NCI-H510A (cell line): ENCODE results near the gene THOP1.

ENCODE experiments used
- DNase-seq: peaks from one replicate; lab custom pipeline; 2025; lab: John Stamatoyannopoulos, UW

THOP1 gene

GRCh38 chr19:2804156-2805004 is 19.1 kb downstream of the THOP1 start:
- DNase-seq: no peak

DNA sequence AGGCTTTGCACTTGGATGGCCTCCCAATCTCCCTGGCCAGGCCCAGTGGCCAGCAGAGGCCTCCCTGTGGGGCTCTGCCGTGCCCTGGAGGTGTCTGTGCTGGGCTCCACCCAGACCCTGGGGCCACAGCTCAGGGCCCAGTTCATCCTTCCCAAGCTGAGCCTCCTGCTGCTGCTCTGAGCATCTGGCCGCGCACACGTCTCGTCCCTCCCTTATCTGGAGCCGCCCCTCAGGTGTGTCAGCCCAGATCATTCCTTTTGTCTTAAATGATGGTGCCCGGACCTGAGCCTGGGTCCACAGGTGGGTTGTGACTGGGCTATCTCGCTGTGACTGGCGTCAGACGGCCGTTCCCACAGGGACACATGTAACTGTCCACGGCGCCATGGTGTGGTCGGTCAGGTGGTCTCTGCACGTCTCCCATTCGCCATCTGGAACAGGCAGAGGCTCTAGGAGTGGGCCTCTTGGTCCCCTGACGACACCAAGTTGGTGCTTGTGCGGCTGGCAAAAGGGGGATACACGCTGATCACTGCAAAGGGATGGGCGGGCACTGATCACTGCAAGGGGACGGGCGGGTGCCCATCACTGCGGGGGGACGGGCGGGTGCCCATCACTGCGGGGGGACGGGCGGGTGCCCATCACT is 20.1 kb downstream of the THOP1 start:
- no peak for DNase-seq

DNA sequence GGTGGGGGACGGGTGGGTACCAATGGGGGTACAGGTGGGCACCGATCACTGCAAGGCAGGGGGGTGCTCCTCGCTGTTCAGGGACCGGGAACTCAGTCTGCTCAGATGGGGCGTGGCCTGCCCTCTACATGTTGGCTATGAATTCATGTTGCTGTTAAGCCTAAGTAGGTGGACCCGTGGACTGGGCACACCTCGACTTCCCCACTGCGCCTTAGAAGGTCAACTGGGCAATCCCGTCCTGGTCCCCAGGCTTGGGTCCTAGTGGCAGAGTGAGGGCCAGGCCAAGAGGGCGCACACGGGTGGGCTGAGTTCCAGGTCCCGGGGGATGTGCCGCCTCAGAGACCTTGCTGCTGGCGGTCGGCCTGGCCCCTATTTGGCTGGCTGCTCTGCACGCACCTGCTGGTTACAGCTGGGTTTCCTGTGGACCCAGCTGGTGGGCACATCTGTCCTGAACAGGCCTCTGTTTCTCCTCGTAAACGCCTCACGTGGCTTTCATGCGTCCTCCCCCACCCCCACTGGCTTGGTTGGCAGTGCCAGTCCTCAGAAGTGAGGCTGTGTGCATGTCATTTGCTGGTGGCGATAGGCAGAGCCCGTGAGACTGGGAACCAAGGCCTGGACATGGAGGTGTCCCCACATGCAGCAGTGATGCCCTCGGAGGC is 20.8 kb downstream of the THOP1 start:
- DNase-seq: no peak

DNA sequence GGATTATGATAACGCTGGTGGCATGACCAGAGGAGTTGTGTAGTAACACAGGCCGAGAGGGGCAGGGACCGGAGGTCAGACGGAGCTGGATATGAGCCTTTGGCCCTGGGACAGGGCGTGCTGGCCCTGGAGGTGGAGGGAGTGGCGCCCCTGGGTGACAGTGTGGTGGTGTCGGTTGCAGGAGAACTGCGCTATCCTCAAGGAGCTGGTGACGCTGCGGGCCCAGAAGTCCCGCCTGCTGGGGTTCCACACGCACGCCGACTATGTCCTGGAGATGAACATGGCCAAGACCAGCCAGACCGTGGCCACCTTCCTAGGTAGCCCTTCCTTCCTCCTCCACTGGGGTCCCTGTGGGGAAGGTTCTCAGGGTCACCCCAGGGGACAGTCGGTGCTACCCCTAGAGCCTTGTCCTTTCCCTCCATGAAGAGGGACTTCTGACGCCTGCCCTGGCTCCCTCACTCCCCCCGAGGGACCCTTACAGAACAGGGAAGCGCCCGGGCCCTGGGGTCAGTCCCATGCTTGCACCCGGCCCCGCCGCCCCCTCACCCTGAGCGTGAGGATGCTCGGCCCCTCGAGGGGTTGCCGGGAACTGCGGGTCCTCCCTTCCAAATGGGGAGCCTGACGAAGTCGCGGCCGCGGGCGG is 21.6 kb downstream of the THOP1 start:
- no peak for DNase-seq

- DNase-seq: no peak
Measured at GRCh38 chr19:2807379-2808128, 22.3 kb downstream of the THOP1 start.

DNA sequence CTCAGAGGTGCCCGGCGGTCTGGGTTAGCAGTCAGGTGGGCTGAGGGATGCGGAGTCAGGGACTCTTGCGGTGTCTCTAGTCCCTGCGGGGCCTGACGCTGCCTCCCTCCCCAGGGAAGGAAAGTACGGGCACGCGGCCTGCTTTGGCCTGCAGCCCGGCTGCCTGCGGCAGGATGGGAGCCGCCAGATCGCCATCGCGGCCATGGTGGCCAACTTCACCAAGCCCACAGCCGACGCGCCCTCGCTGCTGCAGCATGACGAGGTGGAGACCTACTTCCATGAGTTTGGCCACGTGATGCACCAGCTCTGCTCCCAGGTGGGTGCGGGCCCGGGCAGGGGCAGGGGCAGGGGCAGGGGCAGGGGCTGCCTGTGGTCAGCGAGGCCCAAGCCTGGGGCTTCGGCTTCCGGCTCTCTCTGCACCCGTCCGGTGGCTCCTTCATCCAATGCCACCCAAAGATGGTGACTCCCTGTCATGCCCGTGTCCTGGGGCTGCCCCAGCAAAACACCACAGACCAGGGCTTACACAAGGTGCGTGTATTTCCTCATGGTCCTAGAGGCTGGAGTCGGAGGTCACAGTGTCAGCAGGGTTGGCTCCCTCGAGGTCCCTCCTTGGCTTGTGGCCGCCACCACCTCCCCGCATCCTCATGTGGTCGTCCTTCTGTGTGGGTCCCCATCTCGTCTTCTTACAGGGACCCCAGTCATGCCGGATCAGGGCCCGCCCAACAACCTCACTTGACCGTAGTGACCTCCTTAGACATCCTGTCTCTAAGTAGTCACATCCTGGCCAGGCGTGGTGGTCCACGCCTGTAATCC is 23.0 kb downstream of the THOP1 start:
- DNase-seq: no peak

DNA sequence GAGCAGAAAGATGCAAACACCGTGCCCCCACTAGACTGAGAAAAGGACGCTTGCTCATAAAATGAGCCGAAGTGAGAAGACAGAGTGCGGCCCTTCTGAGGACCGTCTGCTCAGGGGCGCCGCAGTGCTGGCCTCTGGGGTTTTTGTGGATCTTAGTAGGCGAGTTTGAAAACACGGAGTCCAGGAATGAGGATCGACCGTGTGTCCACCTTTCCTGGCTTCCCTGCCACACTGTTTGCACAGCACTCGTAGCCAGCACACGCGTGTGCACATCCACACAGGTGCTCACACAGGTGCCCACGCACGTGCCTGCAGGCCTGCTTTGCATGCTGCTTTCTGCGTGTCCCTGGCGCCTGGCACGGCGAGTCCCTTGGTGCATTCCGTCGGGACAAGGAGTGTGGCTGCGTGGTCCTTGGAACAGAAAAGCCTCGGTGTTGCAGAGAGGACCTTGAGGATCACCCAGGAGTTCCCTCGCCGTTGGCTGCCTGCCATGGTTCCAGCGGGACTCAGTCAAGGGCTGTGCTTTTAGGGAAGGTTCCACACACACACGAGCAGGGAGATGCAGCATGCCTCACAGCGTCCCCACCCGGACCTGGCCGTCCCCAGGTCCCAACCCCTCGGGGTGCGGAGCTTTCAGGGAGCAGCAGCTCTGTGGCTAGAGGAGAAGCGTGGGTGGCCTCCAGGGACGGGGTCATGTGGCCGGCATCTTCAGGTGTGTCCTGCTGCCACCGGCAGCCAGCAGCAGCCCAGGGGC is 24.3 kb downstream of the THOP1 start:
- DNase-seq: no peak

DNA sequence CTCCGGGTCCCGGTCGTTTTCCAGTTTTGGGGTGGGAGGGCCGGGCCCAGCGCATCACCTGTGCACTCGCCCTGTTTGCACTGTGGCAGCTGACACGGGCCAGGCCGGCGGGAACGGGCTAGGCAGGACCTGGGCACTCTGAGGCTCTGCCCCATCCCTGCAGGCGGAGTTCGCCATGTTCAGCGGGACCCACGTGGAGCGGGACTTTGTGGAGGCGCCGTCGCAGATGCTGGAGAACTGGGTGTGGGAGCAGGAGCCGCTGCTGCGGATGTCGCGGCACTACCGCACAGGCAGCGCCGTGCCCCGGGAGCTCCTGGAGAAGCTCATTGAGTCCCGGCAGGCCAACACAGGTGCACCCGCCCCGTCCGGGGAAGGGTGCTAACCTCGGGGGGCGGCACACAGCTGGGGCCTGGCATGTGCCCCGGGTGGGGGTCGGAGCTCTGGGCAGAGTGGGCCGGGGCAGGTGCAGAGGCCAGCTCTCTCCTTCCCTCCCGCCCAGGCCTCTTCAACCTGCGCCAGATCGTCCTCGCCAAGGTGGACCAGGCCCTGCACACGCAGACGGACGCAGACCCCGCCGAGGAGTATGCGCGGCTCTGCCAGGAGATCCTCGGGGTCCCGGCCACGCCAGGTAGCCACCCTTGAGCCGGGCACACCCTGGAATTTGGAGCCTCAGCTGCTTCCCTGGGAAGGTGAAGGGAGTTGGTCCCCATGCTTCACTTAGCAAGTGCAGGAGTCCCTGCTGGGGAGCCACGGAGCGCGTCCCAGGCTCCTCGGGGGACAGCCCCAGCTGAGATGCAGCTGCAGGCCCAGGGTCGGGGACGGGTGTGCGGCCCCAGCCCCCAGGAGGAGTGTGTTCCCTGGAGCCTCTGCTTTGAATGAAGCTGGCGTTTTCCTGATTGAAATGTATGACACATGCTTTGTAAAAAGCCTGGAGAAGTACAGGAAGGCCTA is 25.1 kb downstream of the THOP1 start:
- no peak for DNase-seq

- DNase-seq: no peak
Measured at GRCh38 chr19:2811221-2811722, 26.0 kb downstream of the THOP1 start.

DNA sequence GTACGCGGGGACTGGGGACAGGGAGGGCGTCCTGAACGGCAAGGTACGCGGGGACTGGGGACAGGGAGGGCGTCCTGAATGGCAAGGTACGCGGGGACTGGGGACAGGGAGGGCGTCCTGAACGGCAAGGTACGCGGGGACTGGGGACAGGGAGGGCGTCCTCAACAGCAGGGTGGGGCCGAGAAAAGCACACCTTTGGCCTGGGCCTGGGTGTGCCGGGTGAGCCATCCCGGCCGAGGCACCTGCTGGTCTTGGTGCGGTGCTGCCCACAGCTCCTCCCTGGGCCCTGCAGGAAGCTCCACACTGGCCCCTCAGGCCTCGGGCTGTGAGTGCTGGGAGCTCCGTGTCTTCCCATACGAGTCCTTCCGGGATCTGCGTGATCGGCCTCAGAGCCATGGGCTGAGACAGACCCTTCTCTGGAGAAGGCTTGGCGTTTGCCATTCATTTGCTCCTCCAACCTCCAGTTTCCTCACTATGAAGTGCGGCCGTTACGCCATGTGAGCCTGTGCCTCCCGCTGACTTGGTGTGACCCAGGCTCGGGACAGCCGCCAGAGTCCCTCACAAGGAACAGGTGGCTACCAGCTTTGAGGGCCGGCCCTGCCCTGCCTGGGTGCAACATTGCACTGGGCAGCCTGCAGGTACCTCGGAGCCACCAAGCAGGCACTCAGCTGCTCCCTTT is 26.6 kb downstream of the THOP1 start:
- no peak for DNase-seq

- DNase-seq: no peak
Measured at GRCh38 chr19:2812414-2813234, 27.3 kb downstream of the THOP1 start.

DNA sequence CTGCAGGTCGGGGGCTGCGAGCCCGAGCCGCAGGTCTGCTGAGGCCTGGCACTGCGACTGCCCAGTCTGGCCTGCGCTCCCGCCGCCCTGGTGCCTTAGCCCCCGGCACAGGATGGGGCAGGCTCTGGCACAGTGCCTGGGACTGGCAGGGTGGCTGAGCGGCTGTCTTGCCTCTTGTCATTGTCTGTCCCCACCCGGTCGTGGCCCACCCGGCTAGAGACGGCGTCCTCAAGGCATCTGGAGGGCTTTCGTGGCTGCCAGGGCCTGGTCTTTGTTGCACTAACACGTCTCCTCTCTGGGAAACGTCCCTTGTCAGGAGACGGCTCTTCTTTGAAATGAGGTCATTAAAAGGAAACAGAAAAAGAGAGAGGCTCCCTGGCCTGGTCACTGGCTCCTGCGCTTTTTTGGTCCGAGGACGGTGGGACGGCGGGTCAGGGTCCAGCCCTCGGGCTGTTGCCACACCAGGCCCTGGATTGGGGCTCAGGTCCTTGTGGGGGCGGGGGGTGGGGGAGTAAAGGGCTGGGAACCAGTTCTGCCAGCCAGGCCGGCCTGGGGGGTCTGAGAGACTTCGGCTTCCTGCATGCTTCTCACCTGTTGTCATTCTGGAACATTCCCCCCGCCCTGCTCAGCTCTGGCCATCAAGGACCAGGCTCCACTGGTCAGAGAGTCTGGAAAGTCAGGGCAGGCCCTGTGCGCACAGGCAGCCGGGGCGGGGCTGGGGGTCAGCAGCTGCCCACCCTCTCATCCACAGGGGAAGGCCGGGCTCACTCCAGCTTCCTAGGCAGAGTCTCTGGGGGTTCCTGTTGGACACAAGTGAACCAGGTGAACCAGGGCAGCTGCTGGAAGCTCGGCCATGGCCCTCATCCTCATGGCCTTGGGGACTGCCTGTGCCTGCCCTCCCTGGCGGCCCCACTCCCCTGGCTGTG is 28.2 kb downstream of the THOP1 start:
- DNase-seq: no peak

- no peak for DNase-seq
Measured at GRCh38 chr19:2814426-2814825, 29.1 kb downstream of the THOP1 start.

DNA sequence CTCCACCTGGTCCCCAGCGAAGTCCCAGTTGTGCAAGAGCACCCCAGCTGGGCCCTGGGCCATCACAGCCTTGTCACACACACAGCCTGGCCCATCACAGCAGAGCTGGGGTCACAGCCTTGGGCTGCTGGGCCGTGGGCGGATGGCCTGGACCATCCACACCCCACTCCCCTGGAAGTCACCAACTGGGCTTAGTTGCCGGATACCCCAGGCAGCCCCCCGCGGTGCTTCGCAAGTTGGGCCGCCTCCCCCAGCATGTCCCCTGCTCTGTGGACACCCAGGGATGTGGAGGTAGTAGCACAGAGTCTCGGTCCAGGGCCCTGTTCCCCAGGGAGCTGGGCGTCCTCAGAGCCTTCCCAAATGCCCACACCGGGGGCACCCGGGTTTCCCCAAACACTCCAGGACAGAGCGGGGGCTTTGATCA is 29.9 kb downstream of the THOP1 start:
- no peak for DNase-seq

GRCh38 chr19:2815923-2816322 is 30.6 kb downstream of the THOP1 start:
- DNase-seq: no peak

DNA sequence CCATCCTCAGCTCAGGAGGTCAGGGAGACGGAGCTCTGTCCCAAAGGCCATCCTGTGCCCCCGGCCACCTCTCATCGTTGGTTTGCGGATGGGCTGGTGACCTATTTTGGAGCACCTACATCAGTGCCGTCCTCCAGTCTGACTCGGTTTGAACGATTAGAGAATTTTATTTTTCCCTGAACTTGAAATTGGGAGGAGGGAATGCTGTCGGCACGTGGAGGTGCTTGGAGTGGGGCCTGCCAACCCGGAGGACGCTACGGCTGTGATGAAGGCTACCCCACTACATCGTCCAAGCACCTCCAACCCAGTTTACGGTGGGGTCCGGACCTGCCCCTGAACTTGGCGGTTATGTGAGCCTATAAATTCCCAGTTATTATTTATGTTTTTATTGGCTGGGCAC is 31.3 kb downstream of the THOP1 start:
- no peak for DNase-seq
